Spleen (tissue), 11 donors: ENCODE data around the gene MRPL14. TPM values are rescaled to one million over a fixed set of nuclear protein-coding genes. Genes with fewer than 3 reads are reported as not detected.

Experiments
- DNase-seq: peaks from one replicate; pipeline ENCODE4 v3.0.0-alpha.2; 2020
- H3K27ac ChIP-seq, 8 donors: fragments of 200-600 bp; sonication (generic) in 7 of 8; 1 replicate in 4 of 8; 2 replicates in 4 of 8; pipeline versions ENCODE4 v1.5.0 to v1.8.0; 2016 to 2021; ENCODE audit warnings: inconsistent platforms in 4 of 8, mild to moderate bottlenecking in 4 of 8, moderate library complexity in 1 of 8
- H3K27me3 ChIP-seq, 7 donors: fragments of 200-600 bp; sonication (generic) in 6 of 7; replicated peaks in 1 of 7; 1 replicate in 4 of 7; 2 replicates in 3 of 7; pipeline versions ENCODE4 v1.5.0 to v1.8.0; 2016 to 2021; ENCODE audit warnings: inconsistent platforms in 3 of 7, mild to moderate bottlenecking in 1 of 7
- H3K36me3 ChIP-seq, 6 donors: fragments of 200-600 bp; sonication (generic) in 5 of 6; 1 replicate in 4 of 6; 2 replicates in 2 of 6; pipeline versions ENCODE4 v1.5.0 to v1.8.0; 2016 to 2021; ENCODE audit warnings: inconsistent platforms in 2 of 6
- H3K4me1 ChIP-seq, 6 donors: fragments of 200-600 bp; sonication (generic) in 5 of 6; 1 replicate in 3 of 6; 2 replicates in 3 of 6; pipeline versions ENCODE4 v1.5.0 to v1.8.0; 2016 to 2021; ENCODE audit warnings: inconsistent platforms in 3 of 6
- H3K4me3 ChIP-seq, 8 donors: fragments of 200-600 bp; sonication (generic) in 7 of 8; 1 replicate in 4 of 8; 2 replicates in 4 of 8; pipeline versions ENCODE4 v1.5.0 to v1.8.0; 2016 to 2021; ENCODE audit warnings: inconsistent platforms in 4 of 8, mild to moderate bottlenecking in 4 of 8, moderate library complexity in 2 of 8
- H3K9me3 ChIP-seq, 8 donors: fragments of 200-600 bp; sonication (generic) in 7 of 8; 1 replicate in 4 of 8; 2 replicates in 4 of 8; pipeline versions ENCODE4 v1.5.0 to v1.8.0; 2016 to 2021; ENCODE audit warnings: inconsistent platforms in 4 of 8
- POLR2A ChIP-seq, 3 donors: fragments of 450-650 bp; IDR thresholded peaks; one replicate each; pipeline ENCODE4 v1.5.1; 2017; ENCODE audit warnings: antibody characterized with exemption in 3 of 3, mild to moderate bottlenecking in 1 of 3
- POLR2AphosphoS5 ChIP-seq, 3 donors: sonication (generic); formaldehyde crosslinking; IDR thresholded peaks; one replicate each; pipeline ENCODE4 v1.5.1; 2017; ENCODE audit warnings: antibody characterized with exemption in 3 of 3
- WGBS, 5 donors: extraction: QIAGEN DNeasy Blood & Tissue Kit in 3 of 5; methylation state at CpG; one replicate each; pipeline versions ENCODE4 v1.1.5 to v1.1.7; 2013 to 2018; 5-methylcytosine and 5-hydroxymethylcytosine counted together
- intact Hi-C: fragments of 100-400 bp; cut with DNase I; formaldehyde crosslinking; loops from one replicate; pipeline ENCODE4 v1.15.0; 2023; ENCODE audit warnings: low total_unique reads
- polyA plus RNA-seq, 3 donors: library from polyadenylated mRNA; stranded (reverse); fragments of 200-250 nt; gene quantifications; one replicate each; pipeline ENCODE4 v1.2.1, GENCODE V29; 2013
- total RNA-seq, 7 donors: library from RNA; depleted of rRNA in 3 of 7; stranded (reverse); fragments of >200 nt in 3 of 7; fragmentation: NEBNext Ultra II Directional in 4 of 7; extraction: Animal tissue kit (Norgen Biotek cat#: 25700) in 4 of 7; gene quantifications; one replicate each; pipeline versions ENCODE4 v1.1.0 to v1.2.1, GENCODE V29; 2016 to 2021
- TF ChIP-seq, protein P1 (sequence below), 11 experiments: fragments of 200-600 bp in 7 of 11; fragments of 450-650 bp in 4 of 11; sonication (generic) in 4 of 11; IDR thresholded peaks in 8 of 11; conservative IDR thresholded peaks in 3 of 11; 1 replicate in 7 of 11; 2 replicates in 4 of 11; pipeline versions ENCODE4 v1.4.0 to v1.8.0; 2016 to 2021; ENCODE audit warnings: antibody characterized with exemption in 11 of 11, inconsistent platforms in 4 of 11, mild to moderate bottlenecking in 1 of 11
- donor health status: healthy with polysubstance abuse.
- donor health status: DM: no; HTN: no; CAD: no; lungs with moderate emphysema.
- donor health status: DM: no; HTN: no; CAD: no.
- donor health status: Bipolar disorder and iron deficiency.
- donor health status: healthy.
- donor health status: DM: no; HTN: no; CAD: no.
- donor health status: DM: yes; HTN: yes; CAD: no.

Gene MRPL14
- total and polyA plus RNA-seq, 10 donors = 20.2 to 55.3 (median 27.3) TPM

DNA sequence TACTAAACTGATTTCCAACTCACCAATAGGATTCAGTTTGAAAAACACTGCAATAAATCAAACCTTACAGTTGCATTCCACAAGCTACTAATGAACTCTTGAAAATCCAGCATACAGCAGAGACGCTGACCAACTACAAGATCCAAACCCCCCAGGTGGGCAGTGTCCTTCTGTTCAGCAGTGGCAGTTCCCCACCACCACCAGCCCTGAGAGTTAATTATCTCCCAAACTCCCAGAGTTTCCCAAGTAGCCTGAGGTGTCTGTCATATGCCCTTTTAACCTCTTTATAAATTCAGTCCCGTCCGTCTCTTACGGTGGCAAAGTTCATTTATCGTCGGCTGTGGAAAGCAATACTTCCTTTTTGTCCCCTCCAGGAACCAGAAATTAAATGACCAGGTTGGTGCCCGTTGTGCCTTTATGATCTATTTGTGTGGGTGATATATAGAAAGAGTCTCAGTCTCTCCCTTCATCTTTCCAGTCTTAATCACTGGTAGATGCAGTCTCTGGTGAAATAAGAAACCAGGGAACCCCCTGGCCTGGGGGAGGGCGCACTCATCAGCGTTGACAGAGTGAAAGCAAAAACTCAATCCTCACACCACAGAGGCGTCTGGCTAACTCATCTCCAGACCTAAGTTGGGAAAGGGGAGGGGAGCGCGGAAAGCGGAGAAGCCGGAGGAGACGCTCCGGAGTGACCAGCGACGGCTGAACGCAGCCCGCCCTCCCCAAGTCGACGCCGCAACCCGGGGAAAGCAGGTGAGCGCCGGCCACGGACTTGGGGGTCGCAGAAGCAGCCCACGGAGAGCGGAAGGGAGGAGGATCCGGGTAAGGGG lies 717 bp downstream of the MRPL14 start:
- Histone ChIP-seq H3K4me1 (peaks cover 39 to 79% (median 62%) of the 10 kb centered on the region in 6 donors), H3K9me3 (no peaks in the 10 kb centered on the region), H3K27me3 (no peaks in the 10 kb centered on the region), H3K4me3 (peak overlapping the region; percentile 82 to 97 (median 90)), H3K27ac (peak overlapping the region; percentile 78 to 94 (median 89)), H3K36me3 (no peaks in the 10 kb centered on the region)
- intact Hi-C loops = no loop called here
- peak; percentile 89 for DNase-seq
- 2 to 3% (median 3%) methylated on average over 20 to 31 of the region's 31 CpGs for WGBS, 5 donors
- TF ChIP-seq POLR2AphosphoS5 (IDR thresholded peaks at IDR 0.05) (no peak), POLR2A (IDR thresholded peaks at IDR 0.05) (no peak)
- TF ChIP-seq, protein P1, sequence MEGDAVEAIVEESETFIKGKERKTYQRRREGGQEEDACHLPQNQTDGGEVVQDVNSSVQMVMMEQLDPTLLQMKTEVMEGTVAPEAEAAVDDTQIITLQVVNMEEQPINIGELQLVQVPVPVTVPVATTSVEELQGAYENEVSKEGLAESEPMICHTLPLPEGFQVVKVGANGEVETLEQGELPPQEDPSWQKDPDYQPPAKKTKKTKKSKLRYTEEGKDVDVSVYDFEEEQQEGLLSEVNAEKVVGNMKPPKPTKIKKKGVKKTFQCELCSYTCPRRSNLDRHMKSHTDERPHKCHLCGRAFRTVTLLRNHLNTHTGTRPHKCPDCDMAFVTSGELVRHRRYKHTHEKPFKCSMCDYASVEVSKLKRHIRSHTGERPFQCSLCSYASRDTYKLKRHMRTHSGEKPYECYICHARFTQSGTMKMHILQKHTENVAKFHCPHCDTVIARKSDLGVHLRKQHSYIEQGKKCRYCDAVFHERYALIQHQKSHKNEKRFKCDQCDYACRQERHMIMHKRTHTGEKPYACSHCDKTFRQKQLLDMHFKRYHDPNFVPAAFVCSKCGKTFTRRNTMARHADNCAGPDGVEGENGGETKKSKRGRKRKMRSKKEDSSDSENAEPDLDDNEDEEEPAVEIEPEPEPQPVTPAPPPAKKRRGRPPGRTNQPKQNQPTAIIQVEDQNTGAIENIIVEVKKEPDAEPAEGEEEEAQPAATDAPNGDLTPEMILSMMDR (IDR thresholded peaks at IDR 0.05 in 8 of 11, conservative IDR thresholded peaks at IDR 0.05 in 3 of 11) = no peak

DNA sequence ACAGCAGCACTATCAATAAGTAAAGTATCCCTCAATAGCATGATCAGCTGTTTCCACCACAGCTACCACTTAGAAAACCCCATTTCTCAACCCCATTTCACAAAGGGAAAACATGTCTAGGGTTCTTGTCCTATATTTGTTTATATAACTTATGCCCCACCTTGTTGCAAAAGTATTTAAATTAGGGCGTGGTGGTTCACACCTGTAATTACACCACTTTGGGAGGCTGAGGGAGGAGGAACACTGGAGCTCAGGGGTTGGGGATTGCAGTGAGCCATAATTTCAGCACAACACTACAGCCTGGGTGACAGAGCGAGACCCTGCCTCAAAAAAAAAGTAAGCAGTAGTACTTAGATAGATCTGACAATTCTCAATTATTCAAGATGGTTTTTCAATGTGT lies 3.7 kb downstream of the MRPL14 start:
- H3K36me3 ChIP-seq = no peaks in the 10 kb centered on the region
- TF ChIP-seq POLR2A (IDR thresholded peaks at IDR 0.05) (no peak), POLR2AphosphoS5 (IDR thresholded peaks at IDR 0.05) (no peak)
- TF ChIP-seq, protein P1 (IDR thresholded peaks at IDR 0.05 in 8 of 11, conservative IDR thresholded peaks at IDR 0.05 in 3 of 11) = no peak
- H3K27me3 ChIP-seq = no peaks in the 10 kb centered on the region
- H3K4me1 ChIP-seq = peaks cover 40 to 93% (median 74%) of the 10 kb centered on the region in 6 donors
- H3K4me3 ChIP-seq = no peak overlapping the region
- peak overlapping the region in 6 of 8 donors; percentile 11 to 60 (median 48) for H3K27ac ChIP-seq
- DNase-seq = no peak
- 82 to 95% (median 92%) methylated on average over 2 of the region's 2 CpGs for WGBS, 5 donors
- intact Hi-C loops = no loop called here
- no peaks in the 10 kb centered on the region for H3K9me3 ChIP-seq

DNA sequence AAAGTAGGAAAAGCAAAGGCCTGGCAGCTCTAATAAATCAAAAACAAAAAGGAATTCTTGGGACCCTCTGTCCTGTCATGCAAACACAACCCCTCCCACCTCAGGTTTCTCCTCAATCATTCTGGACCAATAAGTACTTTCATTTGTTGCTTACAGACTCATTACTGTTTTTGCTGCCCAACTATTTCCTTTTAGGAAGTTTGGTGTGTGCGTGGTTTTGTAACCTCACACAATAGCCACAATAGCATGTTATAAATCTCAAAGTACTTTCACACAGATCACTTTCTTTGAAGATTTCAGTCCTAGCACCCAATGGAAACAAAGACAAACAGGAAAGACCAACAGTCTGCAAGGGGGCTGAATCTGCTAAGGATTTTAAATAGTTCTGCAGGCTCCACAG lies 4.5 kb downstream of the MRPL14 start:
- DNase-seq = no peak
- H3K4me3 ChIP-seq = no peak overlapping the region
- TF ChIP-seq, protein P1 (IDR thresholded peaks at IDR 0.05 in 8 of 11, conservative IDR thresholded peaks at IDR 0.05 in 3 of 11) = no peak
- TF ChIP-seq POLR2AphosphoS5 (IDR thresholded peaks at IDR 0.05) = no peak
- TF ChIP-seq POLR2A (IDR thresholded peaks at IDR 0.05) = no peak
- intact Hi-C loops = no loop called here
- H3K27me3 ChIP-seq = no peaks in the 10 kb centered on the region
- no peaks in the 10 kb centered on the region for H3K9me3 ChIP-seq
- H3K27ac ChIP-seq = peak overlapping the region in 7 of 8 donors; percentile 15 to 60 (median 44)
- peaks cover 36 to 93% (median 67%) of the 10 kb centered on the region in 6 donors for H3K4me1 ChIP-seq
- 3 to 13% (median 8%) methylated on average over 1 of the region's 1 CpG for WGBS, 5 donors
- peaks cover 0 to 5% (median 0%) of the 10 kb centered on the region in 6 donors for H3K36me3 ChIP-seq

DNA sequence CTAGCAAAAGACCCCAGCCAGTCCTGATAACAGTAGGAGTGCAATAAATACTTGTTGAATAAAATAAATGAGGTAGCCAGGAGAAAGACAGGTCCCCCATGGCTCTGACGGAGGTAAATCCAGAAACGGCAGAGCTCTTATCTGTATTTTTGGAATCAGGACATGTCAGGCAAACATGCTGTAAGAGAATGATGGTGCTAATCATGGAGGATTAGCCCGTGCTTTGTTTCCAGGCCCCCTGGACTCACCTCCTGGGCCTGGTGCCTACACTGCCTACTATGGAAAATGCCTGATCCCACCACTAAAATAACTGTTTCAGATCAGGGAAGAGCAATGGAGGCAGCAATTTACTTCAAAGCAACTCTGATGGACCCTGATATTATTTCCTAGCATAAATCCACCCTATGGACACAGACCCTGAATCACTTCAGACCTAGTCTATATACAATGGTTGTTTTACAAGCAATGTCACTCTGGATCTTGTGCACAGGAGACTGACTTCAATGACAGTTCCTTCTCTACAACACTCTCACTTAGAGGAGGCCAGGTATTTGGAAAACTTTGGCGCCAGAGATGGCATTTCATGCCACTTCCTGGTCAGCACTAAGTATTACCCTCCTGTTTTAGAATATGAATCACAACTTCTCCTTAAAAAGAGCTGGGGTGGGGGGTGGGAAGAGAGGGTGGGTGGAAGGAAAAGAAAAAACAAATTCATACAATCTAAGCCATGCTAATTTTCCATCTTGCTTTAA lies 6.4 kb downstream of the MRPL14 start:
- intact Hi-C loops = no loop called here
- Histone ChIP-seq H3K4me1 (peaks cover 29 to 90% (median 56%) of the 10 kb centered on the region in 6 donors), H3K9me3 (no peaks in the 10 kb centered on the region), H3K4me3 (no peak overlapping the region), H3K27me3 (no peaks in the 10 kb centered on the region), H3K36me3 (peaks cover 0 to 12% (median 0%) of the 10 kb centered on the region in 6 donors), H3K27ac (no peak overlapping the region)
- DNase-seq = no peak
- WGBS, 5 donors = 83 to 88% (median 85%) methylated on average over 4 of the region's 4 CpGs
- TF ChIP-seq POLR2A (IDR thresholded peaks at IDR 0.05) (no peak), POLR2AphosphoS5 (IDR thresholded peaks at IDR 0.05) (no peak)
- TF ChIP-seq, protein P1 (IDR thresholded peaks at IDR 0.05 in 8 of 11, conservative IDR thresholded peaks at IDR 0.05 in 3 of 11) = no peak
